Central memory CD4-positive, alpha-beta T cell (primary cell): ENCODE data around the gene HIPK2.
A peak's percentile ranks its signal among the peaks of the same experiment; 100 is the strongest.

Experiments used
- DNase-seq: peaks from one replicate; pipeline ENCODE4 v3.0.0; 2022
- total RNA-seq, 3 experiments: gene quantifications; one replicate each; lab custom pipeline; 2026; lab: John Stamatoyannopoulos, UW

HIPK2 gene
- 66.0 to 87.0 (median 84.1) reads per million in 3 experiments for total RNA-seq

DNA sequence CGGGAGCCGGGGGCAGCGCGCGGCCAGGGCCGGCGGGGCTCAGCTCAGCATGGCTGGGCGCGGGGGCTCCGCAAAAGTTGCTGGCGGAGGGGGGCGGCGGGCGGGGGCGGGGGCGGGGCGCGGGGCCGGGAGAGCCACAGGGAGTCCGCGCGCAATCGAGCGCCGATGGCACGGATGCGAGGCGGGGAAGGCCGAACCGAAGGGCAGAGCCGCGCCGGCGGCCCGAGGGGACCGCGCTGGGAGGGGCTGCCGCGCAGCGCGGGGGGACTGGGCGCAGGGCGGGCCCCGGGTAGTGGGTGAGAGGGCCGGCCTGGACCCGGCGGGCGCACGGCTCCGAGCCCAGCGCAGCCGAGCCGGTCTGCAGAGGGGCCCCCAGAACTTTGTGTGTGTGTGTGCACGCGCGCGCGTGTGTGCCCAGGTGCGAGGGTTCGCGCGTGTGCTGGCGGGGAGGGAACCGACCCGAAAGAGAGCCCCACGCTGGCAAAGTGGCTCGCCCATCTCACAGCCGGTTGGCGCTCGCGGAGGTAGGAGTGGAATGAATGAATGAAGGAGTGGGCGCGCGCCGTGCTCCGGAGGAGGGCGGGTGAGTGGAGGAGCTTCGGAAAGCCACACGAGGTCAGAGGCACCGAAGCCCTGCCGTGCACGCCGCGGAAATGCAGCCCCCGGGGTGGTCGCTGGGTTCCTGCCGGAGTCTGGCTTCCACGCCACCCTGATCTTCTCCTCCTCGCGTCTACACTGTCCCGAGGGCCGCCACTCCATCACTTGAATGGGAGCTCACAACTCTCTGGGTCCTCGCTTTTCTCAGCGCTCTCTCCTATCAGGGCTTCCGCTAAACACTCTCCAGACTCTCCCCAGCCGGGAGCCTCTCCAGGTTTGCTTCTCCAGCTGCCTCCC, at the start of gene HIPK2:
Gene HIPK2 (minus strand): TSS at position 51 of the 894 bp plus-strand sequence. CDS start 375 bp downstream, outside the sequence.
- DNase-seq = peak; percentile 69

DNA sequence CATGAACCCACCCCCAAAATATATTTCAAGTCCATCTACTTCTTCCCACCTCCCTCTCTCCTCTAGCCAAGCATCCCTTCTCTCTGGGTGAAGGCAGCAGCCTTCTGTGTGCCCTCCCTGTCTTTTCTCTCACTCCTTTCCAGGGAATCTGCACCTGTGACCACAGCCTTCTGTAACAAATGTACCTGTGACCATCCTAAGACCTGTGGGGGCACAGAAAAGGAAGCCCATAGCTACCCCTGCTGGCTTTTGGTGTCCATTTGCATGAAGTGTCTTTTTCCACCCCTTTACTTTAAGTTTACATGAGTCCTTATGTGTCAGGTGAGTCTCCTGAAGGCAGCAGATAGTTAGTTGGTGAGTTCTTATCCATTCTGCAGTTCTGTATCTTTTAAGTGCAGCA, 49.2 kb upstream of the HIPK2 start:
- no peak for DNase-seq

DNA sequence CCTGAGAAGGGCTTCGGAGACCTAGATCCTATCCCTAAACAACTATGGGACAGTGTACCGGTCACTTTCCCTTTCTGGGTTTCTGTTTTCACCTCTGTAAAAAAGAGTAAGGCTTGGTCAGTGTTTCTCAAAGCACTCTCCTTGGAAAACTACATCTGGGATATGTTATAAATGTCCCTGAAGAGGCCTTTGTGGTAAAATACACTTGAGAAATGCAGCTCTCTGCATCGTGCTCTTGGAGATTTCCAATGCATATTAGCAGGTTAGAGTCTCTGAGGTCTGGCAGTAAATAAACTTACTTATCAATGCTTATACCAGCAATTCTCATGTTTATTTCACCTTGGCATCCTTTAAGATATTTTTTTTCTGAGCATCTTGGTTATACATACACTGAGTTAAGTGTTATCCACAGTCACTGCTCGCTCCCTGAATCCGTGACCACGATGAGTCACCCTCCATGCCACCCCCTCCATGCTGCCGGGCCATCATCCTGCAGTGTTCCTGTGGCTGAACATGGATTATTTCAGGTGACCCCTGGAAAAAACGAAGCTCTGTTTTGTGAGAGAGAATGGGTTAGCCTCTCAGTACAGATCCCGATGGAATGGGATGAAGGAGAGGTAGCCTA, 48.0 kb upstream of the HIPK2 start:
- DNase-seq = no peak

- no peak for DNase-seq
Observed at GRCh38 chr7:139823959-139824521, 46.2 kb upstream of the HIPK2 start.

DNA sequence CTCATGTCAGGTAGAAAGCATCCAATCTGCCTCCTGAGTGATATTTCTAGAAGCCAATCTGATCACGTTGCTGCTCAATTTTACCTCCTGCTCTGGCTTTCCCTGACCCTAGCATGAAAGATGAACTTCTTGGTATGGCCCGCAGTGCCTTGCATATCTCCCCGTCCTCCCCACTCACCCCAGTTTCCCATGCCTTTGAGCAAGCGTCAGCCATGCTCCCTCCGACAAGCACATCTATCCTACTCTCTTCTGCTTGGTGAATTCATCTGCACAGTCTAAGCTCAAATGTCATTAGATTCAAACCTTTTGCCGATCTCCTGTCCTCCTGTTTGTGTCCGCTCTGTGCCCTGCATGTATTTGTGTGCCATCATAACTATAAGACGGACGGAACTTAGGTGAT, 45.1 kb upstream of the HIPK2 start:
- DNase-seq = no peak

GRCh38 chr7:139821349-139822105, 43.7 kb upstream of the HIPK2 start:
- DNase-seq = no peak

DNA sequence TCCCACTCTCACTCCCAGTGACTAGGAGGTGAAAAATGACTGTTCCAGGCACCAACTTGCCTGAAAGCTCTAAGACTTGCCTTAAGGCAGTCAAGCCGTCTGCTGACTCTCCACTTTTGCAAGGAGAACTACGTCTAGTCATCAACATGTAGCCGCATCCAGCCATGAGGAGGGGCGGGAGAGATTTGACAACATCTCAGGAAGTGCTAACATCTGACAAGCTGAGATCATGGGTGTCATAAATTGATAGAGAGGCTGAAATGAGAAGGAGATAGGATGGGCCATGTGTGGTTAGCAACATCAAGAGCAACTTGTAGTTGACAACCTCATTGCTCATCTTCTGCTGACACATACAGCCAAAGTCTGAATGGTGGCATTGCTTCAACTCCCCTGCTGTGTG, 42.3 kb upstream of the HIPK2 start:
- no peak for DNase-seq

DNA sequence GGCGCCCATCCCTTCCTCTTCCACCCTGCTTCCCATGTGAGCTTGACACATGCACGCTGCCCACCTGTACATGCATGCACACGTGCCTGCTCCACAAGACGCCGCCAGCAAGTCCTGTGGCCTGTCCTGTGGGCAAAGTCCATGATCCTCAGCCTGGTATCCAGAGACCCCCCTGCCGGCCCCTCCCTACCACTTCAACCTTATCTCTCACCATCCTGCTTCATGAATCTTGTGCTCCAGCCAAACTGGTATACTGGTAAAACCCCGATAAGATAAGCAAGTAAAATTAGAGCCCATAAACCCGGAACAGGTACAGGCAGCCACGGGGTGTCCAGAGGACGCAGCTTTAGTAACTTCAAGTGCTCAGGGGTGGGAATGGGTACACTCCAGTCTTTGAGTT, 39.5 kb upstream of the HIPK2 start:
- no peak for DNase-seq

DNA sequence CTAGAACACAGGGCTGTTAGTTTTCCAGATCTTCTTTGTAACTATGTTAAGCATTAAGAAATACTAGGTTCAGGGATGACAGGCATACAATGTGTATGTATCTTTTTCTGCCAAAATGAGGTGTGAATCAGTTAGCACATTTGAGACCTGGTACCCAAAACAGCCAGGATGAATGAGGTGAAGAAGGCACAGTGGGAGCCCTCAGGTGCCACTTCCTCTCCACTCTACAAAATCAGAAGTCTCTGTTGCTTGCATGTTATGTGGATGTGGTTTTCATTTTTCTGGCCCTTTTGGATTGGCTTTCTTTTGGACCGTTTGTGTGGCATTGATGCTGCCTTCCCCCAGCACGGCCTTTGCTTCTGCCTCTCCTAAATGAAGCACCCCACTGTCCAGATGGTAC, 35.9 kb upstream of the HIPK2 start:
- DNase-seq = no peak

GRCh38 chr7:139813151-139813550, 35.4 kb upstream of the HIPK2 start:
- no peak for DNase-seq

- DNase-seq = no peak
Observed at GRCh38 chr7:139811066-139811465, 33.3 kb upstream of the HIPK2 start.

DNA sequence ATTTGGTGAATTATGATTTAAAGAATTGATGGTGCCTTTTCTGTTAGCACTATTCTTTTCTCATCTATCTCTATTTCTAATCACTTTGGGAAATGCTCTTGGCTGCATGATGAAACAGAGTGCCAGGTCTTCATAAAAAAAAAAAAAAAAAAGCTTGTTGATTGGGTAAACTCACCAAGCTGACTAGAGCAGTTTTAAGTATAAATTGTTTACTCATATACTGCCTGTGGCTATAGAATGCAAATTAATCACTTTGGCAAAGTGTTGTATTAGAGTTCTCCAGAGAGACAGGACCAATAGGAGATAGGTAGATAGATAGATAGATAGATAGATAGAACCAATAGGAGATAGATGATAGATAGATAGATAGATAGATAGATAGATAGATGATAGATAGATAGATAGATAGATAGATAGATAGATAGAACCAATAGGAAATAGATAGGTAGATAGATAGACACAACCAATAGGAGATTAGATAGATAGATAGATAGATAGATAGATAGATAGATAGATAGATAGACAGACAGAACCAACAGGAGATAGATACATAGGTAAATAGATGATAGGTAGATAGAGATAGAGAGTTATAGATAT, 31.1 kb upstream of the HIPK2 start:
- DNase-seq = no peak

DNA sequence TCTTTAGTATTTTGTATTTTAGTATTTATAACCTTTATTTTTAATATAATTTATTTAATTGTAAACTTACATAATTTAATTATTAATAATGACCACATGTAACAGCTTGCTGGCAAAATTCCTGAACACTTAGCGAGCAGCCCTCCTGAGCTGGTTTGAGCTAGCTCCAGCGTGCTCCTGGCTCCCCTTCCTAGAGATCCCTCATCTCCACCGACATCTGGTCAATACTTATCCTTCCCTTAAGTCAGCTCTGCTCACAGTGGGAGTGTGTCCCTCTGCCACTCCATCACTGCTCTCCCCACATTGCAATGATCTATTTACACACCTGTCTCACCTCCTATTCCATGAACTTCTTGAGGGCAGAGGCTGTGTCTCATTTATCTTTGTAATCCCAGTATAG, 30.6 kb upstream of the HIPK2 start:
- no peak for DNase-seq

DNA sequence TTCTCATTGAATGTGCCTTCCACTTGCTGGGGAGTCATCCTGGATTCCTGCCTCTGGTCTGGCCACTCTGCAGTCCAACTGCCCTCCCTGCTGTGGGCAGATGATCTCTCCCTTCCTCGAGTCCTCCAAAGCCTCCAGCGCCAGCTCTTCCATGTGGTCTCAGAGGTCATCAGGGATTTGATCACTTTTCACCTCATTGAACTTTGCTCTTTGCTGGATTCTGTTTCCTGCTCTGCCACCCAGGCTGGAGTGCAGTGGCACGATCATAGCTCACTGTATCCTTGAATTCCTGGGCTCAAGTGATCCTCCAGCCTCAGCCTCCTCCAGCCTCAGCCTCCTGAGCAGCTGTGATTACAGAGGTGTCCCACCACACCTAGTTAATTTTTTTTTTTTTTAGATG, 29.2 kb upstream of the HIPK2 start:
- DNase-seq = no peak

- DNase-seq = no peak
Observed at GRCh38 chr7:139804571-139804970, 26.8 kb upstream of the HIPK2 start.

- no peak for DNase-seq
Observed at GRCh38 chr7:139799586-139799985, 21.8 kb upstream of the HIPK2 start.

DNA sequence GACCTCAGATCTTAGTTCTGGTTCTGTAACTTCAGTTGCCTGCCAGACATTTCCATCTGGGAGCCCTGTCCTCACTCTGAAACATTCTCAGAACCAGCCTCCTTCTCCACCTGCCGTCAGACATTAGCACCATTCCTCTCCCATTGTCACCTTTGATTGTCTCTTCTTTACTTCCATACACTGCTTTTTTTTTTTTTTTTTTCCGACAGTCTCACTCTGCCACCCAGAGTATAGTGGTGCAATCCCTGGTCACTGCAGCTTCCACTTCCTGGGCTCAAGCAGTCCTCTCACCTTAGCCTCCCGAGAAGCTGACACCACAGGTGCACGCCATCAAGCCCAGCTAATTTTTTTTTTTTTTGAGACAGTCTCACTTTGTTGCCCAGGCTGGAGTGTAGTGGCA, 21.1 kb upstream of the HIPK2 start:
- no peak for DNase-seq

GRCh38 chr7:139798221-139798620, 20.4 kb upstream of the HIPK2 start:
- no peak for DNase-seq

- no peak for DNase-seq
Observed at GRCh38 chr7:139797607-139798006, 19.8 kb upstream of the HIPK2 start.

GRCh38 chr7:139791316-139791715, 13.5 kb upstream of the HIPK2 start:
- no peak for DNase-seq

- no peak for DNase-seq
Observed at GRCh38 chr7:139784648-139785047, 6.8 kb upstream of the HIPK2 start.

DNA sequence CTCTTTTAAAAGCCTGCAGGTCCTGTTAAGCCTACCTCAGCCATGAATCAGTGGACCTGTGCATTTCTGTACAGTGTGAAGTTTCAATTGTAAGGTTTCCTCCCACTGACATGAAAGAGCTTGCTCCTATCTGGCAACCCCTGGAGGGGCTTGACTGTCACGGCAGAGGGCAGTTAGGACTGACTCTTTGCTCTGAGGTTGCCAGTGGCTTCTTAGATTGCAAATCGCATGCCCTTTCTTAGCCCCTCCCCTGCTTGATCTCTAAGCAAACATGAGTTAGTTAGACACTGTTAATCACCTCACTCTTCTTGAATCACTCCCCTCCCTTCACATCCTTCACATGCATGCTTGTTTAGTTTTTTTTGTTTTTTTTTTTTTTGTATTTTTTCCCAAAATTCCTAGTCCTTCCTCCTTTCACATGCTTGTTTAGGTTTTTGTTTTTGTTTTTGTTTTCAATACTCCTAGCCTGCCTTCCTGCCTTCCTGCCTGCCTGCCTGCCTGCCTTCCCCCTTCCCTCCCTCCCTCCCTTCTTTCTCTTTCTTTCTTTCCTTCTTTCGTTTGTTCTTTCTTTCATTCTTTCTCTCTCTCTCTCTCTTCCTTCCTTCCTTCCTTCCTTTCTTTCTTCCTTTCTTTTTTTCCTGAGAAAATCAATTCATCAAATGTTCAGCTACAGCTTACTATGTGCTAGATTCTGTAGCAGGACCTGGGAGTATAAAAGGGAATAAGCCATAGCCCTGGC, 6.0 kb upstream of the HIPK2 start:
- no peak for DNase-seq
